HG03354 (cell line): ENCODE data around the gene ADGRL3.
"Not testable (repeated sequence)": the region's sequence is repeated elsewhere in the genome, so short reads cannot be mapped to it uniquely, and the experiment has no call there.

Source experiments
- ATAC-seq: cut with Tn5 transposase; IDR thresholded peaks from one replicate; pipeline ENCODE4 v1.9.1; 2021; ENCODE audit warnings: mild to moderate bottlenecking; ENCODE audit not compliant: unreplicated experiment, poor library complexity, severe bottlenecking

The ADGRL3 gene

GRCh38 chr4:61827907-61828391, 627.8 kb downstream of the ADGRL3 start:
- ATAC-seq, result no peak

GRCh38 chr4:61828960-61829359, 628.8 kb downstream of the ADGRL3 start:
- no peak for ATAC-seq

- ATAC-seq, result no peak
Measured at GRCh38 chr4:61831987-61832386, 631.9 kb downstream of the ADGRL3 start.

- no peak for ATAC-seq
Measured at GRCh38 chr4:61837395-61837794, 637.3 kb downstream of the ADGRL3 start.

GRCh38 chr4:61838072-61838471, 637.9 kb downstream of the ADGRL3 start:
- no peak for ATAC-seq

GRCh38 chr4:61841714-61842113, 641.6 kb downstream of the ADGRL3 start:
- no peak for ATAC-seq

- ATAC-seq, result no peak
Measured at GRCh38 chr4:61851126-61851525, 651.0 kb downstream of the ADGRL3 start.

GRCh38 chr4:61852105-61852504, 652.0 kb downstream of the ADGRL3 start:
- not testable (repeated sequence) for ATAC-seq

- ATAC-seq, result no peak
Measured at GRCh38 chr4:61853041-61853440, 652.9 kb downstream of the ADGRL3 start.

- ATAC-seq, result no peak
Measured at GRCh38 chr4:61860376-61860775, 660.2 kb downstream of the ADGRL3 start.

GRCh38 chr4:61864286-61864685, 664.2 kb downstream of the ADGRL3 start:
- no peak for ATAC-seq

GRCh38 chr4:61866378-61867030, 666.4 kb downstream of the ADGRL3 start:
- no peak for ATAC-seq

GRCh38 chr4:61872983-61873382, 672.9 kb downstream of the ADGRL3 start:
- peak; percentile 68 for ATAC-seq

GRCh38 chr4:61877266-61877665, 677.1 kb downstream of the ADGRL3 start:
- ATAC-seq, result no peak

GRCh38 chr4:61877893-61878292, 677.8 kb downstream of the ADGRL3 start:
- ATAC-seq, result peak; percentile 51

- no peak for ATAC-seq
Measured at GRCh38 chr4:61882381-61882780, 682.3 kb downstream of the ADGRL3 start.

GRCh38 chr4:61886131-61886530, 686.0 kb downstream of the ADGRL3 start:
- ATAC-seq, result no peak

- ATAC-seq, result no peak
Measured at GRCh38 chr4:61889117-61889516, 689.0 kb downstream of the ADGRL3 start.

- ATAC-seq, result no peak
Measured at GRCh38 chr4:61890321-61890720, 690.2 kb downstream of the ADGRL3 start.

- ATAC-seq, result no peak
Measured at GRCh38 chr4:61891953-61892352, 691.8 kb downstream of the ADGRL3 start.

GRCh38 chr4:61896634-61897033, 696.5 kb downstream of the ADGRL3 start:
- ATAC-seq, result no peak

GRCh38 chr4:61909031-61909430, 708.9 kb downstream of the ADGRL3 start:
- no peak for ATAC-seq
